WTC11 (cell line): ENCODE results near the gene DNAH11. TPM values are rescaled to one million over a fixed set of nuclear protein-coding genes. Genes with fewer than 3 reads are reported as not detected.

Experiments
- ATAC-seq: fragments of 200-7000 bp; cut with Tn5 transposase; 2 replicates; pipeline ENCODE4 v1.10.0; 2021; ENCODE audit warnings: mild to moderate bottlenecking, moderate library complexity
- CTCF ChIA-PET: fragments of 300-600 bp; sonication (Branson Sonifier 250); formaldehyde crosslinking; loops from one replicate; lab custom pipeline; 2021; ENCODE audit warnings: antibody characterized with exemption; lab: Charles Lee
- POLR2A ChIA-PET: fragments of 350-600 bp; sonication (Branson Sonifier 250); formaldehyde crosslinking; loops from one replicate; lab custom pipeline; 2021; ENCODE audit warnings: antibody characterized with exemption; lab: Charles Lee
- DNase-seq: peaks from one replicate; pipeline ENCODE4 v3.0.0; 2021; ENCODE audit warnings: low spot score
- H3K27ac Mint-ChIP-seq: 2 replicates; pipeline ENCODE4 v1.8.0; 2021; ENCODE audit warnings: mixed read lengths
- H3K27me3 Mint-ChIP-seq: 2 replicates; pipeline ENCODE4 v1.8.0; 2021; ENCODE audit warnings: low read depth, mild to moderate bottlenecking, moderate library complexity, mixed read lengths
- H3K36me3 Mint-ChIP-seq: 2 replicates; pipeline ENCODE4 v1.8.0; 2021; ENCODE audit warnings: mixed read lengths
- H3K4me1 Mint-ChIP-seq: 2 replicates; pipeline ENCODE4 v1.8.0; 2022; ENCODE audit warnings: mixed read lengths
- H3K4me3 Mint-ChIP-seq: 2 replicates; pipeline ENCODE4 v1.8.0; 2021; ENCODE audit warnings: mild to moderate bottlenecking, moderate library complexity, mixed read lengths
- H3K9me3 Mint-ChIP-seq: 2 replicates; pipeline ENCODE4 v1.8.0; 2021; ENCODE audit warnings: mixed read lengths
- CREM ChIP-seq: sonication (generic); formaldehyde crosslinking; IDR thresholded peaks from 2 replicates; pipeline ENCODE4 v1.8.1; 2022; ENCODE audit warnings: mild to moderate bottlenecking, missing genetic modification reagents, moderate library complexity
- FOXK1 ChIP-seq: sonication (generic); formaldehyde crosslinking; IDR thresholded peaks from 2 replicates; pipeline ENCODE4 v1.8.0; 2022; ENCODE audit warnings: mild to moderate bottlenecking, moderate library complexity, missing genetic modification reagents
- HMGA2 ChIP-seq: fragments of 250-450 bp; sonication (Bioruptor Pico); IDR thresholded peaks from 2 replicates; pipeline ENCODE4 v1.4.0; 2021; ENCODE audit warnings: mild to moderate bottlenecking, moderate library complexity
- JAZF1 ChIP-seq: fragments of 250-450 bp; sonication (Bioruptor Pico); IDR thresholded peaks from 2 replicates; pipeline ENCODE4 v1.9.0; 2021; ENCODE audit warnings: moderate library complexity, mild to moderate bottlenecking, inconsistent platforms
- MXD4 ChIP-seq: fragments of 250-450 bp; sonication (Bioruptor Pico); IDR thresholded peaks from 2 replicates; pipeline ENCODE4 v1.8.0; 2021; ENCODE audit warnings: mild to moderate bottlenecking, moderate library complexity, borderline replicate concordance
- NFATC4 ChIP-seq: fragments of 250-450 bp; sonication (Bioruptor Pico); IDR thresholded peaks from 2 replicates; pipeline ENCODE4 v1.9.0; 2021; ENCODE audit warnings: mild to moderate bottlenecking
- RELA ChIP-seq: sonication (generic); formaldehyde crosslinking; IDR thresholded peaks from 2 replicates; pipeline ENCODE4 v1.8.1; 2022; ENCODE audit warnings: missing genetic modification reagents, mild to moderate bottlenecking, borderline replicate concordance
- SP1 ChIP-seq: sonication (generic); formaldehyde crosslinking; conservative IDR thresholded peaks from 2 replicates; pipeline ENCODE4 v1.8.1; 2022; ENCODE audit warnings: missing genetic modification reagents
- TEAD4 ChIP-seq: sonication (generic); formaldehyde crosslinking; IDR thresholded peaks from 2 replicates; pipeline ENCODE4 v1.8.0; 2022; ENCODE audit warnings: mild to moderate bottlenecking, missing genetic modification reagents
- TP53 ChIP-seq: sonication (generic); formaldehyde crosslinking; IDR thresholded peaks from 2 replicates; pipeline ENCODE4 v1.8.1; 2023; ENCODE audit warnings: mild to moderate bottlenecking, missing genetic modification reagents
- USF1 ChIP-seq: sonication (generic); formaldehyde crosslinking; IDR thresholded peaks from 2 replicates; pipeline ENCODE4 v1.8.0; 2022; ENCODE audit warnings: mild to moderate bottlenecking, missing genetic modification reagents
- USF2 ChIP-seq: sonication (generic); formaldehyde crosslinking; IDR thresholded peaks from 2 replicates; pipeline ENCODE4 v1.8.1; 2023; ENCODE audit warnings: mild to moderate bottlenecking, missing genetic modification reagents, moderate library complexity
- ZNF317 ChIP-seq: sonication (generic); formaldehyde crosslinking; IDR thresholded peaks from 2 replicates; pipeline ENCODE4 v1.8.1; 2023; ENCODE audit warnings: low read depth, mild to moderate bottlenecking, moderate library complexity, missing genetic modification reagents, borderline replicate concordance
- ZNF423 ChIP-seq: fragments of 250-450 bp; sonication (Bioruptor Pico); IDR thresholded peaks from 2 replicates; pipeline ENCODE4 v2.1.2; 2022; ENCODE audit warnings: mild to moderate bottlenecking, moderate library complexity
- ZNF512 ChIP-seq: sonication (generic); formaldehyde crosslinking; IDR thresholded peaks from 2 replicates; pipeline ENCODE4 v1.8.1; 2022; ENCODE audit warnings: missing genetic modification reagents, borderline replicate concordance
- ZNF532 ChIP-seq: fragments of 250-450 bp; sonication (Bioruptor Pico); IDR thresholded peaks from 2 replicates; pipeline ENCODE4 v1.9.0; 2021; ENCODE audit warnings: mild to moderate bottlenecking, borderline replicate concordance
- total RNA-seq: library from RNA; stranded (reverse); gene quantifications from 3 replicates; pipeline ENCODE4 v1.2.3, GENCODE V29; 2021
- TF ChIP-seq, protein P1 (sequence below): sonication (generic); formaldehyde crosslinking; IDR thresholded peaks from 2 replicates; pipeline ENCODE4 v1.8.0; 2023; ENCODE audit warnings: missing genetic modification reagents
- TF ChIP-seq, protein P2 (sequence below): fragments of 250-450 bp; sonication (Bioruptor Pico); conservative IDR thresholded peaks from 2 replicates; pipeline ENCODE4 v1.9.0; 2021; ENCODE audit warnings: mild to moderate bottlenecking

The DNAH11 gene
- total RNA-seq, 1 experiment from 2014 or later = 6.4 TPM

DNA sequence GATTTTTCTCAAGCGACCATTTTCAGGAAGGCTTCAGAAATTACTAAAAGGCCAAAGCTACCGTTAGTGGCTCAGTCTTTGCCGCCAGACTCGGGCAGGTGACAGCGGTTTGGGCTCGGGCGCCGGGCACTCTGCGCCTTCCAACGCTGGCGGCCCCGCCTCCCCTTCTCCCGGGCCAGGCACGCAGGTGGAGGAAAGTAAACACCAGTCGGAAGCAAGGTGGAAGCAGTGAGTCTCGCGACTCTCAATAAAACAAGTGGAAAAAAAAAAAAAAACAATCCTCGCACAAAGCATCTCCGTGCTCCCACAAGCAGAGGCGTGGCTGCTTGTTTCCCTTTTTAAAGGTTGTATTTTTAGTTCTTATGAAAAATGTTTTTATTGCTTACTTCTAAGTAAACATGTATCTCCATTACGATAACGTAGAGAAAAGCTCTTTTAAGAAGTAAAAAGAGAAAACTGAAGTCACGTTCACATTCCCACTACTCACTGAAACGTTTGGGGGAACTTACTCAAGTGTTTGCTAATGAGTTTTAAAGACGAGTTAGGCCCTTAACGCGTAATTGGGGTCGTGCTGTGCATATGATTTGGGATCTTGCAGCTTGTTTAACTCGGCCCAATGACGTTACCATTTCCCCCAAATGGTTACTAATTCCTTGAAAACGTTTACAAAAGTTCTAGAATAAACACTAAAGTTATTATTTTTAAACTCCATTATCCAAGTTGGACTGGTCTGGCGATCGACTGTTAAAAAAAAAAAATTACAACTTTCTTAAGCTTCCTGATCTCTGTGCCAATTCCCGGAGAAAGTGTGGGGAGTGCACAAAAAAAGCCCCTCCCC lies 402.0 kb downstream of the DNAH11 start:
- H3K27me3 Mint-ChIP-seq = no peaks in the 10 kb centered on the region
- DNase-seq = peak; percentile 79
- H3K9me3 Mint-ChIP-seq = no peaks in the 10 kb centered on the region
- CTCF ChIA-PET = interaction anchor here (0.5 to 2.2 kb wide), 7 partner anchors 9 to 691 kb away, joined by 3 to 16 read pairs (median 3); no protein-coding TSS in a partner anchor
- peak overlapping the region; percentile 75 for H3K27ac Mint-ChIP-seq
- TF ChIP-seq ZNF512 (CRISPR knock-in tag) (no peak), ZNF532 (no peak), NFATC4 (CRISPR knock-in tag) (no peak), HMGA2 (CRISPR knock-in tag) (no peak), USF1 (no peak), ZNF317 (CRISPR knock-in tag) (no peak), TP53 (CRISPR knock-in tag) (no peak), SP1 (CRISPR knock-in tag) (no peak), JAZF1 (CRISPR knock-in tag) (no peak), CREM (CRISPR knock-in tag) (no peak), ZNF423 (CRISPR knock-in tag) (no peak), TEAD4 (CRISPR knock-in tag) (no peak), MXD4 (CRISPR knock-in tag) (no peak), USF2 (CRISPR knock-in tag) (peak; percentile 19; the same call in 1 of the 2 replicates), RELA (CRISPR knock-in tag) (no peak), FOXK1 (CRISPR knock-in tag) (peak; percentile 92)
- TF ChIP-seq, protein P1, sequence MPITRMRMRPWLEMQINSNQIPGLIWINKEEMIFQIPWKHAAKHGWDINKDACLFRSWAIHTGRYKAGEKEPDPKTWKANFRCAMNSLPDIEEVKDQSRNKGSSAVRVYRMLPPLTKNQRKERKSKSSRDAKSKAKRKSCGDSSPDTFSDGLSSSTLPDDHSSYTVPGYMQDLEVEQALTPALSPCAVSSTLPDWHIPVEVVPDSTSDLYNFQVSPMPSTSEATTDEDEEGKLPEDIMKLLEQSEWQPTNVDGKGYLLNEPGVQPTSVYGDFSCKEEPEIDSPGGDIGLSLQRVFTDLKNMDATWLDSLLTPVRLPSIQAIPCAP = no peak
- TF ChIP-seq, protein P2, sequence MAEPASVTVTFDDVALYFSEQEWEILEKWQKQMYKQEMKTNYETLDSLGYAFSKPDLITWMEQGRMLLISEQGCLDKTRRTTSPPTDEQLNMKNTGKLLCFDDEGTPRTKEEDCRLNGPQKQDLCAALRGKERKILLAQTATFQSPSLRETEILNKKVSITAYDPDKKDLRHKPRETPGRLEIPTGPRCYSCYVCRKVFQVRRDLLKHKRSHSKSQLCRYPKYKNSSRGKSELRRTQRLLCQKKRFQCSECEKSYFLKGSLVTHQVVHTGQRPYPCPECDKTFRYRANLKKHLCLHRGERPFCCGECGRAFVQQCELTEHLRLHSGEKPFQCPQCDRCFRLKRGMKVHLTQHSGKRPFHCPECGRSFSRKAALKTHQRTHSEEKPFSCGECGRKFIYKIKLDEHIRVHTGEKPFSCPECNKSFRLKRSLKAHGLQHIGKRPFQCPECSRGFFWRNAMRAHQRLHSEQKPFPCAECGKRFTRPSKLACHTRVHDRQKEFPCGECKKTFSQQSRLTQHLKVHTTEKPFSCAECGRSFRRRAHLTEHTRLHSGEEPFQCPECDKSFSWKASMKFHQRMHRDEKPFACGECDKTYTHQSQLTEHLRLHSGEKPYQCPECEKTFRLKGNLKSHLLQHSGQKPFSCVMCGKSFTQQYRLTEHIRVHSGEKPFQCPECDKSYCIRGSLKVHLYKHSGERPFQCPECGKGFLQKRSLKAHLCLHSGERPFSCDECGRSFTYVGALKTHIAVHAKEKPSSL (CRISPR knock-in tag) = no peak
- POLR2A ChIA-PET = interaction anchor here (0.7 to 1.4 kb wide), 11 partner anchors 10 to 684 kb away, joined by 3 to 7 read pairs (median 4); no protein-coding TSS in a partner anchor
- H3K4me3 Mint-ChIP-seq = peak overlapping the region; percentile 84
- H3K4me1 Mint-ChIP-seq = peaks cover 60% of the 10 kb centered on the region
- ATAC-seq = peak; percentile 40
- no peaks in the 10 kb centered on the region for H3K36me3 Mint-ChIP-seq
